IgD-negative memory B cell (primary cell): ENCODE data around the gene P2RX7. TPM values are rescaled to one million over a fixed set of nuclear protein-coding genes. Genes with fewer than 3 reads are reported as not detected.
A peak's percentile ranks its signal among the peaks of the same experiment; 100 is the strongest.
"Not testable (repeated sequence)": the region's sequence is repeated elsewhere in the genome, so short reads cannot be mapped to it uniquely, and the experiment has no call there.

Experiments
- H3K27ac Mint-ChIP-seq, 3 donors: one replicate each; pipeline ENCODE4 v1.8.0; 2020 to 2022; ENCODE audit warnings: mild to moderate bottlenecking in 3 of 3, mixed read lengths in 3 of 3, moderate library complexity in 1 of 3
- H3K27me3 Mint-ChIP-seq: one replicate; pipeline ENCODE4 v1.8.0; 2021; ENCODE audit warnings: mixed read lengths
- H3K36me3 Mint-ChIP-seq: one replicate; pipeline ENCODE4 v1.8.0; 2020; ENCODE audit warnings: mild to moderate bottlenecking, mixed read lengths
- H3K4me1 Mint-ChIP-seq, 3 donors: one replicate each; pipeline ENCODE4 v1.8.0; 2020 to 2022; ENCODE audit warnings: mixed read lengths in 3 of 3, mild to moderate bottlenecking in 1 of 3
- H3K4me3 Mint-ChIP-seq, 4 donors: one replicate each; pipeline ENCODE4 v1.8.0; 2020 to 2022; ENCODE audit warnings: mild to moderate bottlenecking in 4 of 4, mixed read lengths in 4 of 4, moderate library complexity in 3 of 4
- H3K9me3 Mint-ChIP-seq, 3 donors: one replicate each; pipeline ENCODE4 v1.8.0; 2020 to 2021; ENCODE audit warnings: mixed read lengths in 3 of 3, mild to moderate bottlenecking in 1 of 3
- polyA plus RNA-seq: library from polyadenylated mRNA; unstranded; fragments of 300-500 nt; fragmentation: Illumina TruSeq; gene quantifications from one replicate; pipeline ENCODE4 v1.2.3, GENCODE V29; 2021

P2RX7 gene
- polyA plus RNA-seq, 1 donor from 2014 or later = 3.8 TPM

- peaks cover 1% of the 10 kb centered on the region for H3K36me3 Mint-ChIP-seq
- no peaks in the 10 kb centered on the region for H3K9me3 Mint-ChIP-seq
- peaks cover 9 to 14% (median 12%) of the 10 kb centered on the region in 3 donors for H3K4me1 Mint-ChIP-seq
- no peak overlapping the region for H3K27ac Mint-ChIP-seq
- H3K27me3 Mint-ChIP-seq = no peaks in the 10 kb centered on the region
- H3K4me3 Mint-ChIP-seq = no peak overlapping the region
Observed at GRCh38 chr12:121138284-121138683, 5.6 kb downstream of the P2RX7 start.

- Mint-ChIP-seq H3K4me1 (peaks cover 8 to 20% (median 12%) of the 10 kb centered on the region in 3 donors), H3K36me3 (peaks cover 1% of the 10 kb centered on the region), H3K27ac (no peak overlapping the region), H3K9me3 (no peaks in the 10 kb centered on the region), H3K4me3 (no peak overlapping the region), H3K27me3 (no peaks in the 10 kb centered on the region)
Observed at GRCh38 chr12:121139286-121139685, 6.6 kb downstream of the P2RX7 start.

- no peaks in the 10 kb centered on the region for H3K36me3 Mint-ChIP-seq
- H3K4me1 Mint-ChIP-seq = peaks cover 17 to 22% (median 18%) of the 10 kb centered on the region in 3 donors
- peaks cover 2% of the 10 kb centered on the region for H3K27me3 Mint-ChIP-seq
- H3K4me3 Mint-ChIP-seq = no peak overlapping the region
- H3K27ac Mint-ChIP-seq = peak overlapping the region in 1 of 3 donors; percentile 71
- no peaks in the 10 kb centered on the region for H3K9me3 Mint-ChIP-seq
Observed at GRCh38 chr12:121142171-121142950, 9.7 kb downstream of the P2RX7 start.

- peaks cover 3% of the 10 kb centered on the region for H3K36me3 Mint-ChIP-seq
- H3K4me3 Mint-ChIP-seq = peak overlapping the region in 2 of 4 donors; percentile 74 to 80
- H3K9me3 Mint-ChIP-seq = no peaks in the 10 kb centered on the region
- peaks cover 17 to 24% (median 18%) of the 10 kb centered on the region in 3 donors for H3K4me1 Mint-ChIP-seq
- H3K27ac Mint-ChIP-seq = peak overlapping the region in 1 of 3 donors; percentile 74
- H3K27me3 Mint-ChIP-seq = peaks cover 2% of the 10 kb centered on the region
Observed at GRCh38 chr12:121144416-121144914, 11.8 kb downstream of the P2RX7 start.

- Mint-ChIP-seq H3K9me3 (no peaks in the 10 kb centered on the region), H3K27me3 (peaks cover 2% of the 10 kb centered on the region), H3K4me3 (peak overlapping the region in 2 of 4 donors; percentile 4 to 46), H3K4me1 (peaks cover 14 to 21% (median 17%) of the 10 kb centered on the region in 3 donors), H3K36me3 (peaks cover 3% of the 10 kb centered on the region), H3K27ac (peak overlapping the region in 1 of 3 donors; percentile 16)
Observed at GRCh38 chr12:121145221-121145620, 12.5 kb downstream of the P2RX7 start.

- peaks cover 3 to 14% (median 11%) of the 10 kb centered on the region in 3 donors for H3K4me1 Mint-ChIP-seq
Observed at GRCh38 chr12:121149289-121149688, 16.6 kb downstream of the P2RX7 start.

GRCh38 chr12:121154793-121155375 is 22.2 kb downstream of the P2RX7 start:
- Mint-ChIP-seq H3K27ac (no peak overlapping the region), H3K4me1 (peaks cover 9 to 10% (median 10%) of the 10 kb centered on the region in 3 donors), H3K27me3 (no peaks in the 10 kb centered on the region), H3K9me3 (peaks cover 0 to 11% (median 2%) of the 10 kb centered on the region in 3 donors), H3K4me3 (no peak overlapping the region), H3K36me3 (peaks cover 13% of the 10 kb centered on the region)

More at GRCh38 chr12:121149289-121149688, 16.6 kb downstream of the P2RX7 start:
- not testable (repeated sequence) for H3K4me3 Mint-ChIP-seq, H3K36me3 Mint-ChIP-seq, H3K27ac Mint-ChIP-seq, H3K9me3 Mint-ChIP-seq, H3K27me3 Mint-ChIP-seq

- Mint-ChIP-seq H3K4me3 (peak overlapping the region in 1 of 4 donors; percentile 3), H3K27me3 (no peaks in the 10 kb centered on the region), H3K36me3 (peaks cover 13% of the 10 kb centered on the region), H3K9me3 (peaks cover 0 to 11% (median 2%) of the 10 kb centered on the region in 3 donors), H3K27ac (peak overlapping the region in 1 of 3 donors; percentile 64), H3K4me1 (peaks cover 9 to 18% (median 13%) of the 10 kb centered on the region in 3 donors)
Observed at GRCh38 chr12:121156365-121156764, 23.7 kb downstream of the P2RX7 start.

GRCh38 chr12:121158085-121158484 is 25.4 kb downstream of the P2RX7 start:
- peak overlapping the region in 1 of 4 donors; percentile 65 for H3K4me3 Mint-ChIP-seq
- H3K27ac Mint-ChIP-seq = no peak overlapping the region
- H3K27me3 Mint-ChIP-seq = no peaks in the 10 kb centered on the region
- peaks cover 9 to 18% (median 13%) of the 10 kb centered on the region in 3 donors for H3K4me1 Mint-ChIP-seq
- H3K9me3 Mint-ChIP-seq = peaks cover 0 to 11% (median 2%) of the 10 kb centered on the region in 3 donors
- H3K36me3 Mint-ChIP-seq = peaks cover 16% of the 10 kb centered on the region

- Mint-ChIP-seq H3K4me1 (peaks cover 9 to 18% (median 13%) of the 10 kb centered on the region in 3 donors), H3K36me3 (peaks cover 16% of the 10 kb centered on the region), H3K9me3 (peaks cover 0 to 11% (median 2%) of the 10 kb centered on the region in 3 donors), H3K27ac (peak overlapping the region in 1 of 3 donors; percentile 47)
- H3K27me3 Mint-ChIP-seq, H3K4me3 Mint-ChIP-seq: not testable (repeated sequence)
Observed at GRCh38 chr12:121158728-121159351, 26.2 kb downstream of the P2RX7 start.

GRCh38 chr12:121159467-121160307 is 27.0 kb downstream of the P2RX7 start:
- Mint-ChIP-seq H3K36me3 (peaks cover 16% of the 10 kb centered on the region), H3K27me3 (no peaks in the 10 kb centered on the region), H3K4me1 (peaks cover 9 to 18% (median 13%) of the 10 kb centered on the region in 3 donors), H3K9me3 (peaks cover 0 to 11% (median 2%) of the 10 kb centered on the region in 3 donors), H3K4me3 (peak overlapping the region in 2 of 4 donors; percentile 54 to 70), H3K27ac (no peak overlapping the region)

- no peak overlapping the region for H3K27ac Mint-ChIP-seq
- H3K4me3 Mint-ChIP-seq = no peak overlapping the region
- no peaks in the 10 kb centered on the region for H3K27me3 Mint-ChIP-seq
- H3K4me1 Mint-ChIP-seq = peaks cover 9 to 18% (median 15%) of the 10 kb centered on the region in 3 donors
- H3K36me3 Mint-ChIP-seq = peaks cover 7% of the 10 kb centered on the region
- H3K9me3 Mint-ChIP-seq = peaks cover 0 to 11% (median under 1%) of the 10 kb centered on the region in 3 donors
Observed at GRCh38 chr12:121162384-121162783, 29.7 kb downstream of the P2RX7 start.

- H3K27me3 Mint-ChIP-seq = no peaks in the 10 kb centered on the region
- H3K27ac Mint-ChIP-seq = no peak overlapping the region
- peaks cover 9 to 18% (median 15%) of the 10 kb centered on the region in 3 donors for H3K4me1 Mint-ChIP-seq
- H3K4me3 Mint-ChIP-seq = no peak overlapping the region
- H3K36me3 Mint-ChIP-seq = peaks cover 7% of the 10 kb centered on the region
- H3K9me3 Mint-ChIP-seq = peaks cover 0 to 9% (median 0%) of the 10 kb centered on the region in 3 donors
Observed at GRCh38 chr12:121162985-121163384, 30.3 kb downstream of the P2RX7 start.

- not testable (repeated sequence) for H3K9me3 Mint-ChIP-seq, H3K4me3 Mint-ChIP-seq, H3K27me3 Mint-ChIP-seq, H3K27ac Mint-ChIP-seq, H3K4me1 Mint-ChIP-seq, H3K36me3 Mint-ChIP-seq
Observed at GRCh38 chr12:121164839-121165238, 32.2 kb downstream of the P2RX7 start.
